K562 (cell line): ENCODE results near the gene RREB1. TPM values are rescaled to one million over a fixed set of nuclear protein-coding genes. Genes with fewer than 3 reads are reported as not detected.

Experiments used
- CREM ChIP-seq: IDR thresholded peaks from 2 replicates; pipeline ENCODE4 v1.6.1; 2014; ENCODE audit warnings: antibody characterized with exemption, low read depth
- ETV1 ChIP-seq: fragments of 450-650 bp; conservative IDR thresholded peaks from 2 replicates; pipeline ENCODE4 v1.6.1; 2016; ENCODE audit warnings: missing genetic modification characterization, control low read depth, low read depth, missing compliant biosample characterization
- ETV5 ChIP-seq: sonication (generic); formaldehyde crosslinking; IDR thresholded peaks from 2 replicates; pipeline ENCODE4 v1.4.0; 2020; ENCODE audit warnings: low read depth, mild to moderate bottlenecking, missing genetic modification reagents
- HMG20A ChIP-seq: fragments of 450-650 bp; formaldehyde crosslinking; conservative IDR thresholded peaks from 2 replicates; pipeline ENCODE4 v1.4.0; 2020; ENCODE audit warnings: mild to moderate bottlenecking, mixed read lengths
- L3MBTL2 ChIP-seq: fragments of 450-650 bp; IDR thresholded peaks from 2 replicates; pipeline ENCODE4 v1.6.1; 2016; ENCODE audit warnings: mild to moderate bottlenecking, moderate library complexity
- MAFF ChIP-seq: IDR thresholded peaks from 2 replicates; pipeline ENCODE4 v1.6.1; 2012; ENCODE audit warnings: low read length, improper control_type of control experiment
- MLX ChIP-seq, 2 experiments: fragments of 450-650 bp in 1 of 2; sonication (generic) in 1 of 2; formaldehyde crosslinking; conservative IDR thresholded peaks; 2 replicates each; pipeline versions ENCODE4 v1.4.0 to v1.8.1; 2020 to 2022; ENCODE audit warnings: mild to moderate bottlenecking in 1 of 2, missing genetic modification reagents in 1 of 2
- NCOA2 ChIP-seq, 2 experiments: fragments of 450-650 bp; IDR thresholded peaks; 2 replicates each; pipeline ENCODE4 v1.6.1; 2018; ENCODE audit warnings: mild to moderate bottlenecking in 2 of 2, moderate library complexity in 1 of 2; ENCODE audit not compliant: partially characterized antibody in 2 of 2
- NR2C2 ChIP-seq, 2 experiments: fragments of 200-800 bp in 1 of 2; sonication (Bioruptor generic) in 1 of 2; sonication (generic) in 1 of 2; formaldehyde crosslinking in 1 of 2; IDR thresholded peaks; 2 replicates each; pipeline versions ENCODE4 v1.6.1 to v1.8.0; 2016 to 2022; ENCODE audit warnings: mild to moderate bottlenecking in 1 of 2, missing compliant biosample characterization in 1 of 2, missing genetic modification characterization in 1 of 2, missing genetic modification reagents in 1 of 2
- NR4A1 ChIP-seq, 2 experiments: fragments of 250-450 bp in 1 of 2; fragments of 450-650 bp in 1 of 2; sonication (Bioruptor Pico) in 1 of 2; IDR thresholded peaks; 2 replicates each; pipeline versions ENCODE4 v1.4.0 to v1.6.1; 2016 to 2020; ENCODE audit warnings: mild to moderate bottlenecking in 2 of 2, missing compliant biosample characterization in 1 of 2, missing genetic modification characterization in 1 of 2, moderate library complexity in 1 of 2
- RBM22 ChIP-seq: fragments of 200-400 bp; formaldehyde crosslinking; IDR thresholded peaks from 2 replicates; pipeline ENCODE4 v1.6.1; 2018; ENCODE audit warnings: low read length, low read depth; ENCODE audit not compliant: poor library complexity, severe bottlenecking
- SMARCA4 ChIP-seq: fragments of 450-650 bp; IDR thresholded peaks from 2 replicates; pipeline ENCODE4 v1.6.1; 2016
- TAL1 ChIP-seq: fragments of 450-650 bp; IDR thresholded peaks from 2 replicates; pipeline ENCODE4 v1.6.1; 2016; ENCODE audit warnings: mild to moderate bottlenecking
- THRB ChIP-seq: fragments of 450-650 bp; formaldehyde crosslinking; conservative IDR thresholded peaks from 2 replicates; pipeline ENCODE4 v1.4.0; 2022; ENCODE audit warnings: mild to moderate bottlenecking, missing genetic modification characterization
- TOE1 ChIP-seq, 2 experiments: fragments of 450-650 bp in 1 of 2; sonication (generic) in 1 of 2; formaldehyde crosslinking in 1 of 2; IDR thresholded peaks; 2 replicates each; pipeline versions ENCODE4 v1.7.1 to v1.8.0; 2016 to 2022; ENCODE audit warnings: borderline replicate concordance in 2 of 2, mild to moderate bottlenecking in 2 of 2, antibody characterized with exemption in 1 of 2, inconsistent platforms in 1 of 2, low read depth in 1 of 2, missing genetic modification reagents in 1 of 2, moderate library complexity in 1 of 2
- XRCC3 ChIP-seq: fragments of 450-650 bp; IDR thresholded peaks from 2 replicates; pipeline ENCODE4 v1.6.1; 2017; ENCODE audit warnings: mild to moderate bottlenecking, moderate library complexity
- ZNF175 ChIP-seq: fragments of 200-800 bp; sonication (Bioruptor generic); IDR thresholded peaks from 2 replicates; pipeline ENCODE4 v1.6.1; 2016; ENCODE audit warnings: low read depth, mild to moderate bottlenecking, missing genetic modification characterization, missing compliant biosample characterization
- polyA plus RNA-seq, 8 experiments: library from polyadenylated mRNA; depleted of rRNA in 4 of 8; stranded (reverse) in 5 of 8; unstranded in 3 of 8; fragments of >200 nt; fragmentation: Nextera tagmentation in 2 of 8; fragmentation: Illumina TruSeq in 1 of 8; extraction: Ambion mirVana in 2 of 8; extraction: Trizol in 1 of 8; gene quantifications; 2 replicates each; pipeline versions ENCODE4 v1.2.1 to v1.2.3, GENCODE V29; 2011 to 2014; ENCODE audit warnings: inconsistent platforms in 1 of 8, missing spikeins in 1 of 8
- total RNA-seq, 7 experiments: library from RNA; depleted of rRNA in 6 of 7; stranded (reverse); fragments of >200 nt in 6 of 7; fragmentation: Illumina TruSeq in 2 of 7; extraction: Trizol in 2 of 7; gene quantifications; 2 replicates each; pipeline versions ENCODE4 v1.2.1 to v1.2.3, GENCODE V29; 2011 to 2021; ENCODE audit warnings: low replicate concordance in 1 of 7
- TF ChIP-seq, protein P1 (sequence below): fragments of 450-650 bp; conservative IDR thresholded peaks from 2 replicates; pipeline ENCODE4 v1.6.1; 2016; ENCODE audit warnings: missing genetic modification characterization, low read depth, mild to moderate bottlenecking, control low read depth, missing compliant biosample characterization
- TF ChIP-seq, protein P2 (sequence below): sonication (generic); formaldehyde crosslinking; IDR thresholded peaks from 2 replicates; pipeline ENCODE4 v1.8.1; 2022; ENCODE audit warnings: missing genetic modification reagents
- TF ChIP-seq, protein P3 (sequence below): fragments of 250-450 bp; sonication (Bioruptor Pico); IDR thresholded peaks from 2 replicates; pipeline ENCODE4 v1.6.1; 2021; ENCODE audit warnings: mild to moderate bottlenecking

Gene RREB1
- total and polyA plus RNA-seq, 9 of the 15 experiments (the other 6 are each of a cell fraction or from before 2014, with no cell fraction given) = 3.3 to 64.2 (median 19.3) TPM

DNA sequence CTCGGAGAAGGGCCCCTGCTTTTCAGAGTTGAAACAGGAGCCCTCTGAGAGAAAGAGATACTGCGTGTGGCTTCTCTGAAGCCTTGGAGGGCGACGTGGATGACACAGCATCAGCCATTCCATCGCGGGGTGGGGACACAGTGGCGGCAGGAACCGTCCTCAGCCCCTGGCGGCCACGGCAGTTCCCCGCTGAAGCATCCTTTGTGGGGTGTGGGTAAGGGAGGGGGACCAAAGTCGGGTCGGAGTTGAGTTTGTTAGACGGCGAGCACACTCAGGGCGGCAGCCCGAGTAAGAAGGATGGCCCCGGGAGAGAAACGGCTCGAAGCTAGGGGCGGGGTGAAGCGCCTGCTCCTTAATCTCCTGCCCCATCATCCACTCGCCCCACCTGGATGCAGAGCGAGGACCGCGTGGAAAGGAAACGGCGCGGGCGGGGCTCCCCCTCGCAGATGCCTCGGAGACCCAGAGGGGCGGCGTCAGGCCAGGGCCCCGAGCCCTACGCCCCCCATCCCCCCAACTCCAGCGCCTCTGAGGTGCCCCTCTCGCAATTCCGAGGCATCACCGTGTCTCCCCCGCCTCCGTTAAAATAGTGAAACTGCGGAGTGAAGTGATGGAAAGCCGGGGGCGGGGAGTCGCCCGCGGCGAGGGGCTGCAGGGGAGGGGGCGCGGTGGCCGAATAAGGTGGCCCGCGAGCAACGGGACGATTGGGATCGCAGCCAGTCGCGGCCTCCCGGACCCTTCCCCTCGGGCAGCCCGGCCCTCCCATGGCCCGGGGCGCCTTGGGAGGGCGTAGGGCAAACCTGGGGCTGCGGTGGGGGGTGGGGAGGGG is 796 bp upstream of the RREB1 start (continued):
- TF ChIP-seq CREM (peak; percentile 69), MLX (CRISPR knock-in tag; conservative IDR thresholded peaks at IDR 0.05) (no peak), TOE1 (IDR thresholded peaks at IDR 0.05; ENCODE audit: borderline replicate concordance) (peak; percentile 81), TOE1 (CRISPR knock-in tag; IDR thresholded peaks at IDR 0.05; ENCODE audit: borderline replicate concordance, low read depth) (no peak), NR4A1 (CRISPR knock-in tag; IDR thresholded peaks at IDR 0.05) (no peak), NR4A1 (tag; IDR thresholded peaks at IDR 0.05) (peak; percentile 38; the same call in 1 of the 2 replicates), NCOA2 (IDR thresholded peaks at IDR 0.05; ENCODE audit: partially characterized antibody in 2 of 2) (no peak), TAL1 (peak; percentile 23; the same call in 1 of the 2 replicates), SMARCA4 (peak; percentile 54), ETV5 (CRISPR knock-in tag) (no peak), ETV1 (0 out of 2 replicates have a peak, but pooled peaks have one; percentile 39), THRB (CRISPR knock-in tag) (no peak), XRCC3 (no peak), NR2C2 (CRISPR knock-in tag; IDR thresholded peaks at IDR 0.05) (peak; percentile 83), NR2C2 (tag; IDR thresholded peaks at IDR 0.05) (peak; percentile 63; the same call in 1 of the 2 replicates), MAFF (0 out of 2 replicates have a peak, but pooled peaks have one; percentile 31), RBM22 (peak; percentile 36), HMG20A (CRISPR knock-in tag) (no peak), L3MBTL2 (peak; percentile 64), ZNF175 (CRISPR knock-in tag) (0 out of 2 replicates have a peak, but pooled peaks have one; percentile 31)
- TF ChIP-seq, protein P1, sequence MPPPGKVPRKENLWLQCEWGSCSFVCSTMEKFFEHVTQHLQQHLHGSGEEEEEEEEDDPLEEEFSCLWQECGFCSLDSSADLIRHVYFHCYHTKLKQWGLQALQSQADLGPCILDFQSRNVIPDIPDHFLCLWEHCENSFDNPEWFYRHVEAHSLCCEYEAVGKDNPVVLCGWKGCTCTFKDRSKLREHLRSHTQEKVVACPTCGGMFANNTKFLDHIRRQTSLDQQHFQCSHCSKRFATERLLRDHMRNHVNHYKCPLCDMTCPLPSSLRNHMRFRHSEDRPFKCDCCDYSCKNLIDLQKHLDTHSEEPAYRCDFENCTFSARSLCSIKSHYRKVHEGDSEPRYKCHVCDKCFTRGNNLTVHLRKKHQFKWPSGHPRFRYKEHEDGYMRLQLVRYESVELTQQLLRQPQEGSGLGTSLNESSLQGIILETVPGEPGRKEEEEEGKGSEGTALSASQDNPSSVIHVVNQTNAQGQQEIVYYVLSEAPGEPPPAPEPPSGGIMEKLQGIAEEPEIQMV (tag) = 0 out of 2 replicates have a peak, but pooled peaks have one; percentile 9
- TF ChIP-seq, protein P2, sequence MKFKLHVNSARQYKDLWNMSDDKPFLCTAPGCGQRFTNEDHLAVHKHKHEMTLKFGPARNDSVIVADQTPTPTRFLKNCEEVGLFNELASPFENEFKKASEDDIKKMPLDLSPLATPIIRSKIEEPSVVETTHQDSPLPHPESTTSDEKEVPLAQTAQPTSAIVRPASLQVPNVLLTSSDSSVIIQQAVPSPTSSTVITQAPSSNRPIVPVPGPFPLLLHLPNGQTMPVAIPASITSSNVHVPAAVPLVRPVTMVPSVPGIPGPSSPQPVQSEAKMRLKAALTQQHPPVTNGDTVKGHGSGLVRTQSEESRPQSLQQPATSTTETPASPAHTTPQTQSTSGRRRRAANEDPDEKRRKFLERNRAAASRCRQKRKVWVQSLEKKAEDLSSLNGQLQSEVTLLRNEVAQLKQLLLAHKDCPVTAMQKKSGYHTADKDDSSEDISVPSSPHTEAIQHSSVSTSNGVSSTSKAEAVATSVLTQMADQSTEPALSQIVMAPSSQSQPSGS (CRISPR knock-in tag) = no peak
- TF ChIP-seq, protein P3, sequence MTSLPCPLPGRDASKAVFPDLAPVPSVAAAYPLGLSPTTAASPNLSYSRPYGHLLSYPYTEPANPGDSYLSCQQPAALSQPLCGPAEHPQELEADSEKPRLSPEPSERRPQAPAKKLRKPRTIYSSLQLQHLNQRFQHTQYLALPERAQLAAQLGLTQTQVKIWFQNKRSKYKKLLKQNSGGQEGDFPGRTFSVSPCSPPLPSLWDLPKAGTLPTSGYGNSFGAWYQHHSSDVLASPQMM = no peak
